Gastroesophageal sphincter (tissue), 4 donors: ENCODE measurements around the gene SLC7A11. TPM values are rescaled to one million over a fixed set of nuclear protein-coding genes. Genes with fewer than 3 reads are reported as not detected.
A peak's percentile ranks its signal among the peaks of the same experiment; 100 is the strongest.

Source experiments
- ATAC-seq: fragments of 150-250 bp; one replicate; pipeline ENCODE4 v1.9.1; 2016; ENCODE audit warnings: mild to moderate bottlenecking, moderate library complexity
- H3K27ac ChIP-seq, 4 donors: fragments of 200-600 bp; sonication (generic) in 3 of 4; 1 replicate in 3 of 4; 2 replicates in 1 of 4; pipeline ENCODE4 v1.5.1; 2016 to 2019
- H3K27me3 ChIP-seq: fragments of 200-600 bp; sonication (generic); one replicate; pipeline ENCODE4 v1.5.1; 2019
- H3K36me3 ChIP-seq, 2 donors: fragments of 200-600 bp; sonication (generic); one replicate each; pipeline ENCODE4 v1.5.1; 2019; ENCODE audit warnings: control low read depth in 1 of 2
- H3K4me1 ChIP-seq, 3 donors: fragments of 200-600 bp; sonication (generic); 1 replicate in 2 of 3; 2 replicates in 1 of 3; pipeline ENCODE4 v1.5.1; 2016 to 2019; ENCODE audit warnings: control low read depth in 2 of 3
- H3K4me3 ChIP-seq, 2 donors: fragments of 200-600 bp; sonication (generic); one replicate each; pipeline ENCODE4 v1.5.1; 2019; ENCODE audit warnings: mild to moderate bottlenecking in 1 of 2, moderate library complexity in 1 of 2
- H3K9me3 ChIP-seq, 3 donors: fragments of 200-600 bp; sonication (generic); one replicate each; pipeline ENCODE4 v1.5.1; 2017 to 2019; ENCODE audit warnings: control low read depth in 2 of 3
- EP300 ChIP-seq: sonication (generic); formaldehyde crosslinking; IDR thresholded peaks from one replicate; pipeline ENCODE4 v1.6.1; 2017; ENCODE audit warnings: antibody characterized with exemption, mild to moderate bottlenecking
- POLR2A ChIP-seq, 2 donors: fragments of 450-650 bp; IDR thresholded peaks; one replicate each; pipeline ENCODE4 v1.6.1; 2017; ENCODE audit warnings: antibody characterized with exemption in 2 of 2, mild to moderate bottlenecking in 2 of 2, moderate library complexity in 1 of 2
- POLR2AphosphoS5 ChIP-seq: sonication (generic); formaldehyde crosslinking; IDR thresholded peaks from one replicate; pipeline ENCODE4 v1.6.1; 2017; ENCODE audit warnings: antibody characterized with exemption
- WGBS, 2 donors: methylation state at CpG; one replicate each; pipeline ENCODE4 v1.1.5; 2018; ENCODE audit warnings: low coverage in 1 of 2; 5-methylcytosine and 5-hydroxymethylcytosine counted together
- total RNA-seq, 4 donors: library from RNA; depleted of rRNA; stranded (reverse); fragments of >200 nt; gene quantifications; one replicate each; pipeline ENCODE4 v1.1.0, GENCODE V29; 2016
- TF ChIP-seq, protein P1 (sequence below), 4 experiments: fragments of 200-600 bp in 2 of 4; fragments of 450-650 bp in 2 of 4; sonication (generic) in 1 of 4; IDR thresholded peaks; one replicate each; pipeline ENCODE4 v1.5.1; 2017 to 2019; ENCODE audit warnings: antibody characterized with exemption in 4 of 4, mild to moderate bottlenecking in 2 of 4, moderate library complexity in 2 of 4

The SLC7A11 gene
- total RNA-seq, 4 donors from 2014 or later: 0.13 to 0.67 (median 0.33) TPM

DNA sequence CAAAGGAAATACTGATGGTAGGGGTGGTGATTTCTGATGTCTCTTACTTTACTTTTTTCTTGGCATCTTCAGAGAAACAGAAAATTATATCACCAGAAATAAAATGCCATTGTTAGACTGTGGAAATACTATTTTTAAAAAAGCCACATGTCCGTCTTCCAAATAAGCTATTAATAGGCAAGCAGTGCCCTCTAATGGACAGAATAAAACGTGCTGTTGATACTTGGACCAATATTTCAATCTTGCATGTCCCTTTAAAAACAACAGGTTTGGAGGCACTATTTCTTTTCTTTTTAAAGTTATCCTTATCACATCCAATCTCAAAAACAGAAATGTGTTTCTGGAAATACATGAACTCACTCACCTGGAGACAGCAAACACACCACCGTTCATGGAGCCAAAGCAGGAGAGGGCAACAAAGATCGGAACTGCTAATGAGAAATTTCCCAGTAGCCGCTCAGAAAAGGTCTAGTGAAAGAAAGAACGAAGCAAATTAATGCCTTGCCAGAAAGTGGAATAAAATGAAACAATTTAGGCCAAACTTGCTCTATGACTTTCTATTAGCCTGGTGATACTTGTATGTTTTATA is 59.2 kb downstream of the SLC7A11 start:
- TF ChIP-seq, protein P1, sequence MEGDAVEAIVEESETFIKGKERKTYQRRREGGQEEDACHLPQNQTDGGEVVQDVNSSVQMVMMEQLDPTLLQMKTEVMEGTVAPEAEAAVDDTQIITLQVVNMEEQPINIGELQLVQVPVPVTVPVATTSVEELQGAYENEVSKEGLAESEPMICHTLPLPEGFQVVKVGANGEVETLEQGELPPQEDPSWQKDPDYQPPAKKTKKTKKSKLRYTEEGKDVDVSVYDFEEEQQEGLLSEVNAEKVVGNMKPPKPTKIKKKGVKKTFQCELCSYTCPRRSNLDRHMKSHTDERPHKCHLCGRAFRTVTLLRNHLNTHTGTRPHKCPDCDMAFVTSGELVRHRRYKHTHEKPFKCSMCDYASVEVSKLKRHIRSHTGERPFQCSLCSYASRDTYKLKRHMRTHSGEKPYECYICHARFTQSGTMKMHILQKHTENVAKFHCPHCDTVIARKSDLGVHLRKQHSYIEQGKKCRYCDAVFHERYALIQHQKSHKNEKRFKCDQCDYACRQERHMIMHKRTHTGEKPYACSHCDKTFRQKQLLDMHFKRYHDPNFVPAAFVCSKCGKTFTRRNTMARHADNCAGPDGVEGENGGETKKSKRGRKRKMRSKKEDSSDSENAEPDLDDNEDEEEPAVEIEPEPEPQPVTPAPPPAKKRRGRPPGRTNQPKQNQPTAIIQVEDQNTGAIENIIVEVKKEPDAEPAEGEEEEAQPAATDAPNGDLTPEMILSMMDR (IDR thresholded peaks at IDR 0.05): peak; percentile 50 to 74 (median 68)
- TF ChIP-seq POLR2AphosphoS5 (peak; percentile 39), POLR2A (IDR thresholded peaks at IDR 0.05) (no peak)
- no peaks in the 10 kb centered on the region for H3K36me3 ChIP-seq
- no peak for ATAC-seq
- H3K4me3 ChIP-seq: no peak overlapping the region
- no peaks in the 10 kb centered on the region for H3K9me3 ChIP-seq
- 48 to 50% methylated on average over 5 to 6 of the region's 6 CpGs for WGBS, 2 donors
- no peaks in the 10 kb centered on the region for H3K27me3 ChIP-seq
- H3K27ac ChIP-seq: no peak overlapping the region
- H3K4me1 ChIP-seq: peaks cover 0 to 18% (median 10%) of the 10 kb centered on the region in 3 donors

DNA sequence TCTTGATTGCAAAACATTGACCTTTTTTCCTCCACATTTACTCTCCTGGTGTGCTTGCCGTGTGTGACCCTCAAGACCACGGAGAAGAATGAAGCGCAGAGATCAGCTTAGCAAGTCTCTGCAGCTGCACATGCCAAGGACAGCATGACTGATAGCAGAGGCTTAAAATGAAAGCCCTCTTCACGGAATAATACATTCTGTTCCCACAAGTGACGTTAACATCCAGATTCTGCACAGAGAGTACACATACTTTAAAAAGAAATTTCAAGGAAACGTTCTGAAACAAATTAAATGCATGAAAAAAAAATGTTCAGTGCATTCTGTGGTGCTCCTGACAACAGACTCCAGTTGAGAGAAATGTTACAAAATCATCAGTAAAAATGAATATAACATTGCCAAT is 60.9 kb downstream of the SLC7A11 start:
- no peak overlapping the region for H3K4me3 ChIP-seq
- ATAC-seq: peak; percentile 93
- H3K27ac ChIP-seq: peak overlapping the region; percentile 50 to 67 (median 62)
- no peaks in the 10 kb centered on the region for H3K9me3 ChIP-seq
- TF ChIP-seq POLR2A (IDR thresholded peaks at IDR 0.05) (no peak), EP300 (peak; percentile 97), POLR2AphosphoS5 (peak; percentile 99)
- TF ChIP-seq, protein P1 (IDR thresholded peaks at IDR 0.05): peak in 1 of 4 experiments; percentile 11
- H3K4me1 ChIP-seq: peaks cover 0 to 18% (median 10%) of the 10 kb centered on the region in 3 donors
- no peaks in the 10 kb centered on the region for H3K27me3 ChIP-seq
- WGBS, 2 donors: 6 to 31% methylated on average over 5 to 6 of the region's 6 CpGs
- H3K36me3 ChIP-seq: no peaks in the 10 kb centered on the region

DNA sequence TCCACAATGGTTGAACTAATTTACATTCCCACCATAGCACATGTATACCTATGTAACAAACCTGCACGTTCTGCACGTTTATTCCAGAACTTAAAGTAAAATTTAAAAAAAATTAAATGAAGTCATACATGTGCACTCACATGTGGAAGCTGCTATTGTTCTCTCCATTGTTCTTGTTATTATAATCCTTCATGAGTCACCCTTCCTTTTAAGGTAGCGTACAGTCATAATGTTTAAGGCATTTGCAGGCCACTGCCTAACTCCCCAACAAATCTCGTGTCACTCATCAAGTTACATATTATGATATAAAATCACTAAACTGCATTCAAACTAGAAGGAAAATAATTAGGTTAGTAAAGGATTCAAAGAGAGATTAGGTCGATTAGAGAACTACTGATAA is 63.6 kb downstream of the SLC7A11 start:
- WGBS, 2 donors: 81 to 91% methylated on average over 5 of the region's 5 CpGs
- Histone ChIP-seq H3K4me1 (peaks cover 0 to 30% (median 10%) of the 10 kb centered on the region in 3 donors), H3K27me3 (no peaks in the 10 kb centered on the region), H3K27ac (no peak overlapping the region), H3K9me3 (no peaks in the 10 kb centered on the region), H3K36me3 (no peaks in the 10 kb centered on the region), H3K4me3 (no peak overlapping the region)
- TF ChIP-seq EP300 (no peak), POLR2A (IDR thresholded peaks at IDR 0.05) (no peak), POLR2AphosphoS5 (no peak)
- TF ChIP-seq, protein P1 (IDR thresholded peaks at IDR 0.05): no peak
- ATAC-seq: no peak

DNA sequence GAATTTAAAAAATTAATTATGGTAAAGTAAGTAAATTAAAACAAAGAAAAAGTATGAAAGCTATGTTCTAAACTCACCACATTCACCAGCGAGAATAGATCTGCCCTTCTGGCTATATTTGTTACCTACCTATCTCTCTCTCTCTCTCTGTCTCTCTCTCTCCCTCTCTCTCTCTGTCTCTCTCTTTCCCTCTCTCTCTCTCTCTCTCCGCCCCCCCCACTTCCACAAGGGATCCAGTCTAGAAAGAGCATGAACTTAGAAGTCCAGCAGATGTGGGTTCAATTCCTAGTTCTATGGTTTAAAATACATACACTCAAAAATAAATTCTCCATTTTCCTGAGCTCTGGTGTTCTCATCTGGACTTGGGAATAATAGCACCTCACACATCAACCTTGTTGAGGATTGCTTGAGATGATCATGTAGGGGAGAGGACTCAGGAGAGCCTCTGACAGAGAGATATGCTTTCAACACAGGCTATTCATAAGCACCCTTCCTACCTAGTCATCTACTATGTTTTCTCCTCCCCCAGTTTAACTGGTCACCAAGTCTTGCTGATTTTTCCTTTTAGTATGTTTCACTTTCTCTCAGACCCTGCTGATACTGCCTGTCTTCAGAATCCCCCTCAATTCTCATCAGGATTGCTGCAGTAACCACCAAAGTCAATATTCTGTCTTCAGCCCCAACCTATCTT is 64.7 kb downstream of the SLC7A11 start:
- ATAC-seq: no peak
- H3K27me3 ChIP-seq: no peaks in the 10 kb centered on the region
- H3K9me3 ChIP-seq: no peaks in the 10 kb centered on the region
- H3K27ac ChIP-seq: no peak overlapping the region
- no peak for TF ChIP-seq POLR2A (IDR thresholded peaks at IDR 0.05)
- no peak for TF ChIP-seq POLR2AphosphoS5
- TF ChIP-seq, protein P1 (IDR thresholded peaks at IDR 0.05): no peak
- no peak for TF ChIP-seq EP300
- 86 to 93% methylated on average over 2 of the region's 2 CpGs for WGBS, 2 donors
- H3K4me1 ChIP-seq: peaks cover 0 to 26% (median 7%) of the 10 kb centered on the region in 3 donors
- H3K36me3 ChIP-seq: no peaks in the 10 kb centered on the region
- no peak overlapping the region for H3K4me3 ChIP-seq
